ENCODE results near the gene SP6.

DNA sequence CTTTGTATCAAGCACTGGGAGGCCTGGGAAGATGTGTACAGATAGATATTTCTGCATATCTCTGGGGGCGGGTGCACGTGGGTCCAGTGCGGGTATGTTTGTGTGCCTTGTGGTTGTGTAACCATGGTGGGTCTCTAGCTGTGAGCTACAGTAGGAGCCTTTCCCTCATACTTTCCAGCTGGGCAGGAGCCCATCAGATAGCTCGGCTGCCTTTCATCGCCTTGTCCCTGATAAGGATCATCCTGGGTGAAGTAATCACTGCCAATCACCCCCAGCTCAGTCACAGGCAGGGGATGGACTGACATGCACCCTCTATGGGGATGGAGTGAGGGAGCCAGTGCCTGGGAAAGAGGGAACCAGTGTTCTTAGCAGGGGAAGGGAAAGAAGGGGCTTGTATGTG lies 6.7 kb downstream of the SP6 start:
- TF ChIP-seq, protein P1, sequence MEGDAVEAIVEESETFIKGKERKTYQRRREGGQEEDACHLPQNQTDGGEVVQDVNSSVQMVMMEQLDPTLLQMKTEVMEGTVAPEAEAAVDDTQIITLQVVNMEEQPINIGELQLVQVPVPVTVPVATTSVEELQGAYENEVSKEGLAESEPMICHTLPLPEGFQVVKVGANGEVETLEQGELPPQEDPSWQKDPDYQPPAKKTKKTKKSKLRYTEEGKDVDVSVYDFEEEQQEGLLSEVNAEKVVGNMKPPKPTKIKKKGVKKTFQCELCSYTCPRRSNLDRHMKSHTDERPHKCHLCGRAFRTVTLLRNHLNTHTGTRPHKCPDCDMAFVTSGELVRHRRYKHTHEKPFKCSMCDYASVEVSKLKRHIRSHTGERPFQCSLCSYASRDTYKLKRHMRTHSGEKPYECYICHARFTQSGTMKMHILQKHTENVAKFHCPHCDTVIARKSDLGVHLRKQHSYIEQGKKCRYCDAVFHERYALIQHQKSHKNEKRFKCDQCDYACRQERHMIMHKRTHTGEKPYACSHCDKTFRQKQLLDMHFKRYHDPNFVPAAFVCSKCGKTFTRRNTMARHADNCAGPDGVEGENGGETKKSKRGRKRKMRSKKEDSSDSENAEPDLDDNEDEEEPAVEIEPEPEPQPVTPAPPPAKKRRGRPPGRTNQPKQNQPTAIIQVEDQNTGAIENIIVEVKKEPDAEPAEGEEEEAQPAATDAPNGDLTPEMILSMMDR (conservative IDR thresholded peaks at IDR 0.05 in 1 of 2, IDR thresholded peaks at IDR 0.05 in 1 of 2; ENCODE audit: extremely low read depth in 1 of 2, insufficient read depth in 1 of 2, low read depth in 1 of 2, low read length in 2 of 2) = no peak
- no peak for TF ChIP-seq EZH2 (IDR thresholded peaks at IDR 0.05; ENCODE audit: borderline replicate concordance, low read length)

All from mammary epithelial cell (primary cell).